ENCODE data around the gene TSKU.

Gene TSKU

GRCh38 chr11:76753449-76753848, 29.7 kb upstream of the TSKU start:
- DNase-seq, result no peak

- no peak for DNase-seq
These were observed 29.2 kb upstream of the TSKU start for GRCh38 chr11:76753950-76754349.

GRCh38 chr11:76756341-76756741, 26.8 kb upstream of the TSKU start:
- DNase-seq, result no peak

- DNase-seq, result no peak
These were observed 24.8 kb upstream of the TSKU start for GRCh38 chr11:76758311-76758710.

GRCh38 chr11:76759092-76759491, 24.1 kb upstream of the TSKU start:
- no peak for DNase-seq

DNA sequence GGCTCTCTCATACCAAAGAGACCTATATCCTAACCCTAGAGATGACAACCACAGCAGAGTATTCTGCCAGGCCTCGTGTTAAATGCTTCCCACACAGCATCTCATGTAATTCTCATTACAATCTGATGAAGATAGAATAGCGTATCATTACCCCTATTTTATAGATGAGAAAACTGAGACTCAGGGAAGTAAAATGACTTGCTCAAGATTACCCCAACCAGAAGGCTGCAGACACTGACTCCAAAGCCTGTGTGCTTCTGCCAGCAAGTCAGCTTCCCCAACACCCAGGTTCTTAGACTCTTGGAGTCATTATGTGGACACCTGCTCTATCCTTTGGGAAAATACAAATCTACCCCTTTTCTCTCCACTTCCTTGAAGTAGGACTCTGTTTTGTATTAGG, 23.6 kb upstream of the TSKU start:
- DNase-seq, result no peak

GRCh38 chr11:76760236-76760635, 22.9 kb upstream of the TSKU start:
- DNase-seq, result no peak

DNA sequence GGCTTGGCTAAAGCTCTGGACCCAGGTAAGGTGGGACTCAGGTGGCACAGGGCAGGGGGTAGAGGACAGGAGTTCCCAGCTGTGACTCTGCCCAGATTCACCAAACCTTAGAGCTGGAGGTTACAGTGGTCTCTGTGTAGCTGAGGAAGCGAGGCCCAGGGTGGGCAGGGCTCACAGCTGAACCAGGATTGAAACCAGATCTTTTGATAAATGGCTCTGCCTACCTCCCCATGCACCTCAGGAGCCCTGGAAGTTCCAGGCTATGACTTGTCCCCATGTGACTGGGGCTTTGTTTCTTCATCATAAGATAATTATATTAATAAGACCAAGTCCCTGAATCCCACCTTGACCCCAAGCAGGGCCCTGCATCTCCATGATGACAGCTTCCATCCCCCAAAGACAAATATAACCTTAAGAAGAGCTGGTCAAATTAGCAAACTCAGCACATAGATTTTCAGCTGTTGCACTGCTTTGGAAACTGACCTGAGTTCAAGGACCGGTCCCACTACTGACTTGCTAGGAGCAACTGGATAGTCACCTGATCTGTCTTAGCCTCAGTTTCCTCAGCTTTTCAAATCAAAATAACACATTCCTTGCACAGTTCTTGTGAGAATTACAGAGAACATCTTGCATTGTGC, 21.3 kb upstream of the TSKU start:
- DNase-seq, result no peak

GRCh38 chr11:76762356-76762752, 20.8 kb upstream of the TSKU start:
- no peak for DNase-seq

DNA sequence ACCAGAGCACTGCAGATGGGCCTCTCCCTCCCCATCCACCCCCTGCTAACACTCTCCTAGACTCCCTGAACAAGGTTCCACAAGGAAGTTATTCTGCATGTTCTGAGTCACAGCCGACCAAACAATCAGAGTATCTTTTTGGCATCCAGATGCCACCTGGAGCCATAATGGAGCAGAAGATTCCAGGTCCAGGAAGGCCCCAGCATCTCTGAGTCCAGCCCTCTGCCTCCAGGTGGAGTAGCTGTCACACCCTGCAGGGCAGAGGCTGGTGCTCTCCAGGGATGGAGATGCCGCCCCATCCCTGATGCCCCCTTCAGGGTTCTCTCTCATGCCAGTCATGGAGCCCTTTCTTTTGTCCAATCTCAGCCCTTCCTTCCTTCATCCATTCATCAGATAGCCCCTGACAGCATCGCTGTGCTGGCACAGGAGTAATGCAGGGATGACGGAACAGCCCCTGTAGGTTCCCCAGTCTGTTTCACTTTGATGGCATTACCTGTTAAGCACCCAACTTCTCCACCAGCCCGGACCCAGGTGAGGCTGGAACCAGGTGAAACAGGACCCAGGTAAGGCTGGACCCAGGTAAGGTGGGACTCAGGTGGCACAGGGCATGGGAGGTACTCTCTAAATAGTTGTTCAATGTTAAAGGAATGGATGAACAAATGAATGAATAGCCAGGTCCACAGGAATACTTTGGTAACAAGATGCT, 20.1 kb upstream of the TSKU start:
- no peak for DNase-seq

GRCh38 chr11:76763573-76764346, 19.4 kb upstream of the TSKU start:
- DNase-seq, result no peak

DNA sequence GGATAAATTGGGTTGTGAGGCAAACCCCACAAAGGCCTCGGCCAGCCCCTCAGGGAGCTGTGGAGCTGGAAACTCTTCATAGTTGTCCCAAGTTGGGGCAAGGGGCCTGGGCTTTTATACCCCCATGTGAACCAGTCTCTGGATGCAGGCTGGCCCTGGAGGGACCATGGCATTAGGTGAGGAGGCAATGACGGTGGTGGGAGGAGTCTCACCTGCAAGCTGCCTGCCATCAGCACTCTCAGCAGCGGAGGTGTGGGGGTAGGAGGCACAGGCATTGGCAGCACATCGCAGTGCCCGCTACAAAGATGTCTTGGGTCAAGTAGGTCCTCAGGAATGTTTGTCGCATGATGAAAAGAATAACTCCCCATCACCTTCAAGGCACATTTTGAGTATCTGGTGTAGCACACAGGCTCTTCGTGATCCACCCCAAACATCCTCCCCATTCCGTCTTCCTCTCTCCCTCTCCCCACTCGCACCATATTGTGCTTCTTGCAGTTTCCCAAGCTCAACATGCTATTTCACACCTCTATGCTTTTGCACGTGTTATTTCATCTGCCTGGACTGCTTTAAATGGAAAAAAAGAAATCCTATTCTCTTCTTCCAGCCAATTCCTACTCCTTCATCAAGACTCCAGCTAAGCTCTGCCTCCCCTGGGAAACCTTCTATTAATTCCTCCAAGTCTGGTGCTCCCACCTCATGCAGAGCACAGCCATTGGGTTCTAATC, 18.1 kb upstream of the TSKU start:
- DNase-seq, result no peak

GRCh38 chr11:76765863-76766350, 17.2 kb upstream of the TSKU start:
- no peak for DNase-seq

- no peak for DNase-seq
These were observed 16.6 kb upstream of the TSKU start for GRCh38 chr11:76766521-76766920.

GRCh38 chr11:76767659-76768058, 15.5 kb upstream of the TSKU start:
- DNase-seq, result no peak

DNA sequence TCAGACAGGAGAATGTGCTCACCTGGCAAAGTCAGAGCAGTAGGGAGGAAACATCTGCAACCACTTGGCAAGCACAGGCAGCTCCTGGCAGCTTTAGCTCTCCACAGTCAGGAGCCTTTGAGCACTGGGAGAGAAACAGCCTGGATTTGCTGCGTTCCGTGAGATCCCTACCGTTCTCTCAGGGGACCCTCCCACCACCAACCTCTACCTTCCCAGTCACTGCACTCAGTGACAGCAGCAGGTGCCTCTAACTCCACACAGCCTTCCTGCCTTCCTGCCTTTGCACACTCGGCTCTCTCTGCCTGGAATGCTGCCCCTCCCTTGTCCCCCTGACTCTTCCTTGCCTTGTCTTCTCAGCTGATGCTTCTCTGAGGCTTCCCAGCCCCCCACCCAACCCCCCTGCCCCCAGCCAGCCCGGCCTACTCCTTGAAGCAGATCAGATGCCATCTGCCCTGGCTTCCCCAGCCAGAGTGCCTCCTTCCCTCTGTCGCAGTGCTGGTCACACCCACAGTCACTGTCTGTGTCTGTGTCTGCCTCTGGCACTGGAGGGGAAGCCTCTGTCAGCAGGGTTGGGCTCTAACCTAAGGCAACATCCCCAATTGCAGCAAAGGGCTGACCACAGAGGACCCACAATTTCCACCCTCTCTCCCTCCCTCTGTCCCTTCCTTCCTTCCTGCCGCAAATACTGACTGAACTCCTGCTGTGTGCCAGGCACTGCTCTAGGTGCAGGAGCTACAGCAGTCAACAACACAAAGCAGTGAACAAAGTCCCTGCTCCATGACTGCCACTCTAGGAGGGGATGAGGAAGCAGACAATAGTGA, 14.9 kb upstream of the TSKU start:
- DNase-seq, result no peak

GRCh38 chr11:76768909-76769560, 14.1 kb upstream of the TSKU start:
- no peak for DNase-seq

DNA sequence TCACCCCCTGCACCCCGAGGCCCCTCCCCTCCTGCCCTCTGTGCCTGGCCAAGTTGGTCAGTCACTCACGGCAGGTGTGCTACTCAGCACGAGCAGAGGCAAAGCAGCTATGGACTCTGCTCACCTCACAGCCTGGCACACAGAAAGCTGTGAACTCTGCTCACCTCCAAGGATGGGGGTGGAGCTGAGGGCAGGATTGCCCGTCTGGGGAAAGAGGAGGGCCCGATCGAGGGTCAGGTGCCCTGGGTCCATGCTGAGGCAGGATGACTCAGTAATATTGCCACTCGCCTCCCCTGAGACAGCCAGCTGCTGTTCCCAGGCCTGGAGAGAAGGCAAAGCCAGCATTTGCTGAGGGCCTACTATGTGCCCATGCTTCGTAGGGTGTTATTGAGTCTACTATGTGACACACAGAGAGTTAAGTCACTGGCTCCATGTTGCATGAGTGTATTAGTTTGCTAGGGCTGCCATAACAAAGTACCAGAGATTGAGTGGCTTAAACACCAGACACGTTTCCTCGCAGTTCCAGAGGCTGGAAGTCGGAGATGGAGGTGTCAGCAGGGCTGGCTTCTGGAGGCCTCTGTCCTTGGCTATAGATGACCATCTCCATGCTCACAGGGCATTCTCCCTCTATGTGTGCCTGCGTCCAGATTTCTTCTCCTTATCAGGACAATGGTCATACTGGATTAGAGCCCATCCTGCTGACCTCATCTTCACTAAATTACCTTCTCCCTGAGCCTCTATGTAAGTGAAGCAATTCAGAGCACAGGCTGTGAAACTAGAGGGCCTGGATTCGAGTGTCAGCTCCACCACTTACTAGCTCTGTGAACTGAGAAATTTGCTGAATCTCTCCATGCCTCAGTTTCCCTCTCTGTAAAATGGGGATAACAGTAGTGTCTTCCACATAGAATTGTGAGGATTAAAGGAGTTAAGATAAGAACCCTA, 13.2 kb upstream of the TSKU start:
- DNase-seq, result no peak

- no peak for DNase-seq
These were observed 12.3 kb upstream of the TSKU start for GRCh38 chr11:76770642-76771445.
